Activated CD4-positive, alpha-beta T cell treated with anti-CD3 and anti-CD28 coated beads, Interleukin-2, amount 50 U/mL, for 16 hours (primary cell): ENCODE results near the gene UPF2.

Experiments
- DNase-seq: peaks from one replicate; pipeline ENCODE4 v3.0.0-alpha.2; 2020

UPF2 gene

GRCh38 chr10:11881477-11882417, 160.9 kb downstream of the UPF2 start:
- DNase-seq = no peak

DNA sequence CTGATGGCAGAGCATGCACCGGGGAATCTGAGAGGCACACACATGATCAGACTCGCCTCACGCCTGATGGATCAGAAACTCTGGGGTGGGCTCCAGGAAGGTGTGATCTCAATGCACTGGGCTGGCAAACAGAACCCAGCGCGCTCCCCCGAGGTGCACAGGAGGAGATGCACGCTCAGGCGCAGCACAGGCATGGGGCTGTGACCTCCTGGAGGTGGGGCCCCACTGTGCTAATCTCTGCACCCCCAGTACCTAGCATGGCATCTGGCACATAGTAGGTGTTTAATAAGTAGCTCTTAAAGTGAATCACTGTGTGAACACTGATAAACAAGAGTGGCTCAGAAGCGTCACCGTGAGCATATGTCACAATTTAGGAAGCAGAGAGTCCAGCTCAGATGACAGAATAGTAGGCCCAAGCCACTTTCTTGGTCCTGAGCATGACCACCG, 161.6 kb downstream of the UPF2 start:
- no peak for DNase-seq

GRCh38 chr10:11880151-11881029, 162.2 kb downstream of the UPF2 start:
- no peak for DNase-seq

GRCh38 chr10:11879387-11880094, 163.1 kb downstream of the UPF2 start:
- no peak for DNase-seq

GRCh38 chr10:11878776-11879175, 163.8 kb downstream of the UPF2 start:
- no peak for DNase-seq

GRCh38 chr10:11877591-11877905, 165.1 kb downstream of the UPF2 start:
- no peak for DNase-seq

DNA sequence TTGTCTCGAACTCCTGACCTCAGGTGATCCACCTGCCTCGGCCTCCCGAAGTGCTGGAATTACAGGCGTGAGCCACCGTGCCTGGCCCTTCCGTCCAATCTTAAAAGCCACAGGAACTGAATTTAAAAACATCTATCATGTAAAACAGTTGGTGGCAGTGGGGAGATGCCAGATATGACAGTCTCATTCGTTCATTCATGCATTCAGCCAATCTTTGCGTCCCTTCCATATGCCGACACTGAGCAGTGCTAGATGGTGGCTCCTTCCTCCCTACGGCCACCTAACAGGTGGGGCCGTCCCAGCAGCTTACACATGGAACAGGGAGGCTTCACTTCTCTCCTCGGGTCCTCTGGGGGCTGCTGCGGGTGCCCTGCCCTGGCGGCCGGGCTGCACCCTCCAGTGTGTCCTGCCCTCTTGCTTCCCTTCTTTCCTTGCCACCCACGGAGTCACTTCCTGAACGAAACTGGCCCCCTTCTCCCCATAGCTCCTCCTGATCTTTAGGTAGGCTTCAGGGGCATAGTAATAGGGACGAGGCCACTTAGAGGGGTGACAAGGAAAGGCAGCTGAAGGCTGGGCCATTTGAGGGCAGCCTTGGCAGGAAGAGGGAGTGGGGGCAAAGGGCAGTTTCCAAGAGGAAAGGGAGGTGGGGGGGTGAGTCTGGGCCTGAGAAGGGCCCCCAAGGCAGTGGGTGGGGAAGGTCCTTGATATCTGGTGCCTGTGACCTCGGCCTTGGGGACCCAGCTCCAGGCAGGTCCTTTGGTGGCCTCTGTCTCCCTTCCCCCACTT, 165.6 kb downstream of the UPF2 start:
- DNase-seq = no peak

- no peak for DNase-seq
These were observed 166.3 kb downstream of the UPF2 start for GRCh38 chr10:11876324-11876723.

GRCh38 chr10:11875494-11876281, 166.9 kb downstream of the UPF2 start:
- DNase-seq = no peak

- DNase-seq = peak; percentile 8
These were observed 167.8 kb downstream of the UPF2 start for GRCh38 chr10:11874568-11875493.

DNA sequence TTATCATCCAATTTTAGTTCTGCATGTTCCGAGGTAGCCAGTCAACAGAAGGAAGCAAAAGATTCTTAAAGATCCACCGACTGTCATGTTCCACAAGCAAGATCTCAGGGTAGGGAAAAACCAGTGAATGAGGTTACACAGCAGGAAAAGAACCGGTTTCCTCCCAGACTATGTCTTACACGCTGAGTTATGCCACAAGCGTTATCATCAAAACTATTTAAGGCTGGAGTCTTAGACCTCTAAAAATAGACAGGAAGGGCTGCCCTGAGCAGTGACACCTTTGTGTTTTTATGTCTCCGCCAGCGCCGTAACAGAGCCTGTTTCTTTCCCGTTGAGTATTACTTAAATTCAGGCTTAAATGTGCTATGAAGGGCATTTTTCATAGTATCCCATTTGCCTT, 171.1 kb downstream of the UPF2 start:
- DNase-seq = no peak

DNA sequence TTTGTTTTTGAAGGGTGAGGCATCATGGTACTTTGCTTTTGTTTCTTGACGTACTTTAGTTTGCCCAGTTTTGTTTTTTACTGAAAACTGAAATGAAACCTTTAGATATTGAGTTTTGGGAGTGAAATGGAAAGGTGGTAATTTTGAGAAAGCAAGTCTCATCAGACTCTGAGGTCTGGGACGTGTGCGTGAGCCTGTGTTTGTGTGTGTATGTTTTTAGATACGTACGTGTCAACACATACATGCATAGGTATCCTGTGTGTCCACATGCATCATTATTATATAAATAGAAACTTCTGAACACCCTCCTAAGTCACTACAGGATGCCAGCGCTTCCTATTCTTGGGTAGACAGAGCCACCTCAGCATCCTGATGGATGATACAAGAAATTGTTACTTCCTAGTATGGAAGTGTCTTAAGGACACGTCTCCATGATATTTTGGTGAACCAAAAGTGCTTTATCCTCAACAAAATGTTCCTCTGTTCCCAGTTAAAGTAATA, 171.7 kb downstream of the UPF2 start:
- no peak for DNase-seq

DNA sequence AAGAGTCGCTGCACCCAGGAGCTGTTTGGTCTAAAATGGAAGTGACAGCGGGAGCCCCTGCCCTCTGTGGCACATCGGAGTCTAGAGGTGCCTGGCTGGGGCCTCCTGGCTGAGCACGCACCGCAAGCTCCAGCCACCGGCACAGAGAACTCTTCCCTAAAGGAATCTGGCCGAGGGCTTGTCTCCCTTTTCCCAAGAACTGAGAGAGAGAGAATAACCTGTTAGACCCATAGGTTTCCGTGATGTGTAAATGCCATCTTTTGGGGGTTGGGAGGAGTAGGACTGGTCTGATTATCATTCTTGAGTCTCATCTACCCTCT, 172.2 kb downstream of the UPF2 start:
- DNase-seq = no peak
